Midbrain (tissue), 1 donor: ENCODE data around the gene NEURL1.
A peak's percentile ranks its signal among the peaks of the same experiment; 100 is the strongest.
"Not testable (repeated sequence)": the region's sequence is repeated elsewhere in the genome, so short reads cannot be mapped to it uniquely, and the experiment has no call there.

ENCODE experiments used
- DNase-seq: peaks from one replicate; lab custom pipeline; 2025; lab: John Stamatoyannopoulos, UW

Gene NEURL1

DNA sequence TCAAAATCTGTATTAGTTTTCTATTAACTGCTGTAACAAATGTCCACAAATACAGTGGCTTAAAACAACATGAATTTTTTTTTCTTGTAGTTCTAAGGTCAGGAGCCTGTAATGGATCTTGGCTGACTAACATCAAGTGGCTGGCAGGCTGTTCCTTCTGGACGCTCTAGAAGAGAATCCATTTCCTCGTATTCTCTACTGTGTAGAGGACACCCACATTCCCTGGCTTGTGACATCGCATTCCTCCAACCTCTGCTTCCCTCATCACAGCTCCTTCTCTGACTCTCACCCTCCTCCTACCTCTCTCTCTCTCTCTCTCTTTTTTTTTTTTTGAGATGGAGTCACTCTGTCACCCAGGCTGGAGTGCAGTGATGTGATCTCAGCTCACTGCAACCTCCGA, 30.0 kb upstream of the NEURL1 start:
- no peak for DNase-seq

DNA sequence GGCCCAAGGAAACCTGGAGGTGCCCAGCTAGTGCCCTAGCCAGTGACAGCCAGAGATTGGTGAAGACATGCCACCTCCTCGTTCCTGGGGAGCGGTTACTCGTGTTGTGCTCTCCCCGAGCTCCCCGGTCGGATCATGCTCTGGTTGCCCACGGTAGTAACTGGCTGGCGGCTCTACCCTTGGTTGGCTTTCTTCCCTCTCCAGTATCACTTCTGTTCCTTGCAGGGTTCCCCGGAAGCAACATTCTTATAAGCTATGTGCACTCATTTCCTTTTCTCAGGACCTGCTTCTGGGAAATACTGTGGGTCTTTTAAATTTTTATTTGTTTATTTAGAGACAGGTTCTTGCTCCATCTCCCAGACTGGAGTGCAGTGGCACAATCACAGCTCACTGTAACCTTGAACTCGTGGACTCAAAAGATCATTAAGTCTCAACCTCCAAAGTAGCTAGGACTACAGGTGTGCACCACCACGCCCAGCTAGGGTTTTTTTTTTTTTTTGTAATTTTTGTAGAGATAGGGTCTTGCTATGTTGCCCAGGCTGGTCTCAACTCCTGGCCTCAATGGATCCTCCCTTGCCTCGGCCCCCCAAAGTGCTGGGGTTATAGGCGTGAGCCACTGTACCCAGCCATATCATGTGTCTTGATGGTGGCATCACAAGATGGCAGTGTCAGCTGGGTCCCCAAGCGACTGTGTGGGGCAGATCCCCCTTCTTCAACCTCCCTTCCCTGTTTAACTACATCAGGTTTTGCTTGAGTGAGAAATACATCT, 27.9 kb upstream of the NEURL1 start:
- peak; percentile 9 for DNase-seq

GRCh38 chr10:103466734-103467133, 26.8 kb upstream of the NEURL1 start:
- DNase-seq, result no peak

GRCh38 chr10:103467406-103467805, 26.1 kb upstream of the NEURL1 start:
- DNase-seq, result no peak

- DNase-seq, result no peak
Measured at GRCh38 chr10:103469201-103469600, 24.3 kb upstream of the NEURL1 start.

DNA sequence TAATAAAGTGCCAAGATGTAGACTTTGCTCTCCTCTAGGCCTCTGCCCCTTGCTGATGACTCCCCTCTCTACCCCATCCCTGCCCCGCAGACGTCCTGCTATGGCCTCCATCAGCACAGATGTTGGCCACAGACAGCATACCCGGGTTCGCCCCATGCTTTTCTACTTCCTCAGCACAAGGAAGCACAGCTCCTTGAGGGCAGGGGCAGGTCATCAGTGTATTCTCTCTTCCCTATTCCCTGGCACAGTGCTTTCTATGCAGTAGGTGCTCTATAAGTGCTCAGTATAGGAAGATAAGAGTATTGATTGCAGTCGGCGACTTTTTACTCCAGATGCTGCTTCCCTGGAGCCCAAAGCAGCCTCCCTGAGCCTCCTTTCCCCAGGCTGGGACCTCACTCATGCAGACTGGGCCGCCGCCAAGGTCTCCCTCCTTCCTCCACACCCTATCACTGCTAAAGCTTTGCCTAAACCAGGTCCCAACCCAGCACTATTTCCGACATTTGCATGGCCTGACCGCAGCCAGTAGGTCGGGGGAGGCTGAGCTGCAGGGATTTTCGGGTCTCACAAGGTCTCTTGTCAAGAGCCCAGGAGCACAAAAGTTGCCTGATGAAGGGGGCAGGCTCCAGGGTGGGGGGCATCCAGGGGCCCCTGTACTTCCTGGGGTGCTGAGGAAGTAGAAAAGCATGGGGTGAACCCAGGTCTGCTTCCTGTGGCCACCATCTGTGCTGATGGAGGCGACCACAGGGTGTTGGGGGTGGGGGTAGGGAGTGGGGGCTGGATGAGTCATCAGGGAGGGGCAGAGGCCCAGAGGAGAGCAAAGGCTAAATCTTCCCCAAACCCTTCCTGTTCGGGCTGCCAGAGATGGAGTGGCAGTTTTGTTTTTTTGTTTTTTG, 22.5 kb upstream of the NEURL1 start:
- no peak for DNase-seq

DNA sequence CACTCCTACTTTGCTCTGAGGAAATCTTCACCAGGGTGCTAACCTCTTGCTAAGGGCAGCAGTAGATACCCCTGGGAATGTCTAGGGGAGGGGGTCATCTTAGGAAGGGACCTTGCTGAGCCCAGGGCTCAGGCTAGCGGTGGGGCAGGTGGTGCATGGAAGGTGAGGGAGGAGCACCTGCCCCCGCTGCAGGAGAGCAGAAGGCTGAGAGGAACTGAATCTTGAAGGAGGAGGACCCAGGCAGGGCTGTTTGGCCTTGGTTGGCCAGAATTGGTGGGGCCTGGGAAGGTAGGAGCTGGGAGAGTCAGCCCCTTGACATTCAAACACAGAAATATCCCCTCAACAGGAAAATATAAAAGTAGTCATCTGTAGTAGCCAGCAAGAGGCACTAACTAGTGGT, 21.5 kb upstream of the NEURL1 start:
- DNase-seq, result no peak

- no peak for DNase-seq
Measured at GRCh38 chr10:103473261-103473671, 20.2 kb upstream of the NEURL1 start.

GRCh38 chr10:103474077-103474476, 19.4 kb upstream of the NEURL1 start:
- no peak for DNase-seq

- no peak for DNase-seq
Measured at GRCh38 chr10:103475437-103475836, 18.1 kb upstream of the NEURL1 start.

- DNase-seq, result no peak
Measured at GRCh38 chr10:103476046-103476768, 17.3 kb upstream of the NEURL1 start.

GRCh38 chr10:103478671-103479070, 14.8 kb upstream of the NEURL1 start:
- DNase-seq, result no peak

DNA sequence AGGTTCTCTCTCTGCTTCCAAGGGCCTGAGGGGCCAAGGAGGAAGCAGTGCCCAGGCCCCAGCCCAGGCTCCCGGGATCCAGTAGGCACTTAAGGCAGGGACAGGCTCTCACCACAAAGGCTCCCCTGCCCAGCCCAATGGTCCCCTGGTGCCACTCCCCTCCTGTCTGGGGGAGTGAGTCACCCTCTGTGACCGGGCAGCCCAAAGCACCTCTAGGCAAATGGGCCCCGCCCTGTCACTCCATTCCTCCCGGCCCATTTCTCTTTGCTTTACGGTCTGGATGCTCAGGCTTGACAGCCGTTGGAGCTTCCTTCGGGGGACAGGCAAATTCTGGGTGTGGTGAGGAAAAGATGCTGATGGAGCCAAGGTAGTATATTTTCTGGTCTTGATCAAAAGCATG, 14.4 kb upstream of the NEURL1 start, which contains the start of gene CALHM3:
Gene CALHM3 (minus strand): TSS at position 106 of the 400 bp plus-strand sequence. CDS start 208 bp downstream, outside the sequence.
- no peak for DNase-seq

DNA sequence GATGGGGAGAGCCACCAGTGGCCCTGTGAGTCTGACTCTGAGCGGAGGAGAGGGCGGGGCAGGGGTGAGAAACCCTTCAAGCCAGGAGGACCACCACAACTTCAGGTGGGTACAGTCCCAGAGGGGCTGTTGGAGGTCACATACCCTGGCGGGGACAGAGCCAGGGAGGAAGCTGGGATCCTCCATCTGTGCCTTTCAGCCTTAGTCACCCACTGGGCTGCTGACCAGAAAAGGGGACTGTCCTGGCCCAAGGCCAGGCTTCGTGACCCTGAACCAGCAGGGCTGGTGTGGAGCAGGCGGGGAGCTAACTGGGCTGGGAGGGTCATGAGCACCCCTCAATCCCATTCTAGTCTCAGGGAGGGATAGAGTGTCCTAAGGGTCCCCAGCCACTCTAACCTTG, 13.0 kb upstream of the NEURL1 start:
- DNase-seq, result no peak

DNA sequence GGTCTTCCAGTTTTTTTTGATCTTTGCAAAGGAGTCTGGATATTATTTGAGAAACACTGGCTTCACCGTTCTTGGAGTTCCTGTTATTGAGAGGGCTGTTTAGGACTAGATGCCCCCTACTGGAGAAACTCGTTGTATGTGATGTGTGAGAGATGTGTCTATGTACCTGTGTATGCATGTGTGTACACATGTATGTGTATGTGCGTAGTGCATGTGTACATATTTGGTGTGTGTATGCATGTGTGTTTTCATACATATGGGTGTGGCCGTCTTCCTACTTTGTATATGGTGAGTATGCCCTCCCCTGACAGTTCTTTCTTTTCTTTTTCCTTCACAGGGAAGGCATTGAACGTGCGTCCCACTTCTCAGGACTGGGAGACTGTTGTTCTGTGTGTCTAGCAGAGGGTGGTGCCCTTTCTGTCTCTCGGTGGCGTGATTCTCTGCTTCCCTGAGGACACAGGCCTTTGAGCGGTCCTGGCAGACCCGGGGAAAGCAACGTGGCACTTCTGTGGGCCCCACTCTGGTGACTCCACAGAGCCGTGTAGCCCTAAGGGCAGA, 11.5 kb upstream of the NEURL1 start:
- peak; percentile 18 for DNase-seq

GRCh38 chr10:103486635-103487409, 6.7 kb upstream of the NEURL1 start:
- DNase-seq, result not testable (repeated sequence)

- no peak for DNase-seq
Measured at GRCh38 chr10:103487410-103487708, 6.1 kb upstream of the NEURL1 start.

DNA sequence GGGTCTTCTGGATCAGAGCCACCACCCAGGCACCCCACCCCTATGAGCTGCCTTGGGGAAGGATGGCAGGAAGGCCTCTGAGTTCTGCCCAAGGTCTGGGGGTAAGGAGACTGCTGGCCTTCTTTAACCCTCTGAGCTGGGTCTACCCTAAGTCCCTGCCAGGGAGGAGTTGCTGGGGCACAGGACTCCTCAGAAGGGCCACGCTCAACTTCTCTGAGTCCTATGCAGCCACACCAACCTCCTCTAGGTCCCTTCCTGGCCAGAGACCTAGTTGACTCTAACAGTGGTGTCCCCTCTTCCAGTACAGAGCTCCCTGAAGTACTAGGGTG, 2.6 kb upstream of the NEURL1 start:
- no peak for DNase-seq

DNA sequence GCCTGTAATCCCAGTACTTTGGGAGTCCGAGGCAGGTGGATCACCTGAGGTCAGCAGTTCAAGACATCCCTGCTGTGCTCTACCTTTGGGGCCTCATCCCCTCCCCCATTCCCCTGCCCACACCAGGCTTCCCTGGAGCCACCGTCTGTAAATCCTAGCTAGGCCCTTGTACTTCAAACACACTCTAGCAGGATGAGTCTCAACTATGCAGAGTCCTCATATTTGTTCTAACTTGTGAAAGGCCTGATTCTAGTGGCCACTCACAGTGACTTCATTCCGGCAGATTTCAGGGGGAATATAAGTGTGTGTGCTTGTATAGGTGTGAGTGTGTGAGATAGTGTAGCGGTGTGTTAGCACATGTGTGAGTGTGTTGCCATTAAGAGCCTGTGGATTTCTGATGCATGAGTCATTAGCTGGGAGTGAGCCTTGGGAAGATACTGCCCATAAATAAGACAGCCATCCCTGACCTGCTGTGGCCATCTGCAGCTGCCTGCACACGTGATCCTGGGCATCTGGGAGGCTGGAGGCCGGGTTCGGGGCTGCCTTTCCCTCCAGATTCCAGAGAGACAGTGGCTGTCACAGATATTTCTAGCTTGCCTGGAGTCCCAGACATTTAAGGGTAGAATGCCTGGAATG, 1.7 kb upstream of the NEURL1 start:
- no peak for DNase-seq

GRCh38 chr10:103492655-103493261, 747 bp upstream of the NEURL1 start:
- no peak for DNase-seq
